Peyer's patch (tissue), 4 donors: ENCODE results near the gene OTUD6A.

Experiments used
- POLR2A ChIP-seq, 2 donors: fragments of 450-650 bp; IDR thresholded peaks; one replicate each; pipeline ENCODE4 v1.5.1; 2017; ENCODE audit warnings: antibody characterized with exemption in 2 of 2, mild to moderate bottlenecking in 2 of 2, moderate library complexity in 2 of 2
- TF ChIP-seq, protein P1 (sequence below), 6 experiments: fragments of 450-650 bp in 4 of 6; fragments of 200-600 bp in 2 of 6; sonication (generic) in 1 of 6; IDR thresholded peaks; one replicate each; pipeline ENCODE4 v1.5.1; 2017 to 2019; ENCODE audit warnings: antibody characterized with exemption in 6 of 6, mild to moderate bottlenecking in 3 of 6, moderate library complexity in 1 of 6

DNA sequence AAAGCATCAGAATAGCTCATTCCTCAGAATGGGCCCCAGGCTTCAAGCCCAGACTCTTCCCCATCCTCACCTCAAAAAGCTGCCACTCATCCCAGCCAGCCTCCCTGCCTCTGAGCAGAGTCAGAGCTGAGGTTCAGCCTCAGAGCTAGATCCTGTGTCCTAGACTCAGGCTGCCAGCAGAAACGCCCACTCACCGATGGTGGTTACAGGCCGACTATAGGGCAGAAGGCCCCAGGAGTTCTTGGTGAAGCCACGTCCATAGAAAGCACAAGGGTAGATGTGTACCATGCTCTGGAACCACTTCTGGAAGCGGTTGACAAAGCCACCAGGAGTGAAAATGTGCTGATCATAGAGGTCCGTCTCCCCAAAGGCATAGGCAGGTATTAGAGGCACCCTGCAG, 20.3 kb upstream of the OTUD6A start:
- TF ChIP-seq POLR2A (IDR thresholded peaks at IDR 0.05), result no peak
- TF ChIP-seq, protein P1, sequence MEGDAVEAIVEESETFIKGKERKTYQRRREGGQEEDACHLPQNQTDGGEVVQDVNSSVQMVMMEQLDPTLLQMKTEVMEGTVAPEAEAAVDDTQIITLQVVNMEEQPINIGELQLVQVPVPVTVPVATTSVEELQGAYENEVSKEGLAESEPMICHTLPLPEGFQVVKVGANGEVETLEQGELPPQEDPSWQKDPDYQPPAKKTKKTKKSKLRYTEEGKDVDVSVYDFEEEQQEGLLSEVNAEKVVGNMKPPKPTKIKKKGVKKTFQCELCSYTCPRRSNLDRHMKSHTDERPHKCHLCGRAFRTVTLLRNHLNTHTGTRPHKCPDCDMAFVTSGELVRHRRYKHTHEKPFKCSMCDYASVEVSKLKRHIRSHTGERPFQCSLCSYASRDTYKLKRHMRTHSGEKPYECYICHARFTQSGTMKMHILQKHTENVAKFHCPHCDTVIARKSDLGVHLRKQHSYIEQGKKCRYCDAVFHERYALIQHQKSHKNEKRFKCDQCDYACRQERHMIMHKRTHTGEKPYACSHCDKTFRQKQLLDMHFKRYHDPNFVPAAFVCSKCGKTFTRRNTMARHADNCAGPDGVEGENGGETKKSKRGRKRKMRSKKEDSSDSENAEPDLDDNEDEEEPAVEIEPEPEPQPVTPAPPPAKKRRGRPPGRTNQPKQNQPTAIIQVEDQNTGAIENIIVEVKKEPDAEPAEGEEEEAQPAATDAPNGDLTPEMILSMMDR (IDR thresholded peaks at IDR 0.05), result no peak
